Measurements from ENCODE around the gene FCN2. TPM values are rescaled to one million over a fixed set of nuclear protein-coding genes. Genes with fewer than 3 reads are reported as not detected.

Gene FCN2
- total RNA-seq, 1 donor from 2014 or later, result not detected

GRCh38 chr9:134847752-134848432, 32.7 kb upstream of the FCN2 start:
- Mint-ChIP-seq H3K9me3 (no peaks in the 10 kb centered on the region), H3K4me3 (no peak overlapping the region), H3K36me3 (peaks cover 15% of the 10 kb centered on the region), H3K4me1 (no peaks in the 10 kb centered on the region), H3K27ac (no peak overlapping the region), H3K27me3 (ENCODE audit: low read depth) (no peaks in the 10 kb centered on the region)
- TF ChIP-seq CTCF (IDR thresholded peaks at IDR 0.05; ENCODE audit: unreplicated experiment), result no peak
- DNase-seq (ENCODE audit: low spot score in 2 of 2, unreplicated experiment in 2 of 2), result no peak

- DNase-seq (ENCODE audit: low spot score in 2 of 2, unreplicated experiment in 2 of 2), result no peak
- Mint-ChIP-seq H3K27me3 (ENCODE audit: low read depth) (no peaks in the 10 kb centered on the region), H3K4me3 (no peak overlapping the region), H3K36me3 (peaks cover 9% of the 10 kb centered on the region), H3K4me1 (no peaks in the 10 kb centered on the region), H3K9me3 (no peaks in the 10 kb centered on the region), H3K27ac (no peak overlapping the region)
- no peak for TF ChIP-seq CTCF (IDR thresholded peaks at IDR 0.05; ENCODE audit: unreplicated experiment)
Observed at GRCh38 chr9:134848504-134848903, 32.1 kb upstream of the FCN2 start.

- Mint-ChIP-seq H3K9me3 (no peaks in the 10 kb centered on the region), H3K27me3 (ENCODE audit: low read depth) (no peaks in the 10 kb centered on the region), H3K4me1 (no peaks in the 10 kb centered on the region), H3K4me3 (no peak overlapping the region), H3K36me3 (no peaks in the 10 kb centered on the region), H3K27ac (no peak overlapping the region)
- no peak for DNase-seq (ENCODE audit: low spot score in 2 of 2, unreplicated experiment in 2 of 2)
- TF ChIP-seq CTCF (IDR thresholded peaks at IDR 0.05; ENCODE audit: unreplicated experiment), result no peak
Observed at GRCh38 chr9:134850611-134851010, 30.0 kb upstream of the FCN2 start.

- H3K36me3 Mint-ChIP-seq, result no peaks in the 10 kb centered on the region
- no peak overlapping the region for H3K27ac Mint-ChIP-seq
- H3K4me3 Mint-ChIP-seq, result no peak overlapping the region
- no peaks in the 10 kb centered on the region for H3K4me1 Mint-ChIP-seq
- DNase-seq (ENCODE audit: low spot score in 2 of 2, unreplicated experiment in 2 of 2), result no peak
- no peaks in the 10 kb centered on the region for H3K27me3 Mint-ChIP-seq (ENCODE audit: low read depth)
- no peak for TF ChIP-seq CTCF (IDR thresholded peaks at IDR 0.05; ENCODE audit: unreplicated experiment)
- no peaks in the 10 kb centered on the region for H3K9me3 Mint-ChIP-seq
Observed at GRCh38 chr9:134851020-134851419, 29.6 kb upstream of the FCN2 start.

GRCh38 chr9:134852906-134853654, 27.5 kb upstream of the FCN2 start:
- DNase-seq (ENCODE audit: low spot score in 2 of 2, unreplicated experiment in 2 of 2), result no peak
- Mint-ChIP-seq H3K4me3 (no peak overlapping the region), H3K9me3 (peaks cover 8% of the 10 kb centered on the region), H3K4me1 (no peaks in the 10 kb centered on the region), H3K27me3 (ENCODE audit: low read depth) (no peaks in the 10 kb centered on the region), H3K27ac (no peak overlapping the region), H3K36me3 (no peaks in the 10 kb centered on the region)
- no peak for TF ChIP-seq CTCF (IDR thresholded peaks at IDR 0.05; ENCODE audit: unreplicated experiment)

Measured in mesothelial cell of epicardium (in vitro differentiated cells).